ENCODE data around the gene FBXL17.

FBXL17 gene

DNA sequence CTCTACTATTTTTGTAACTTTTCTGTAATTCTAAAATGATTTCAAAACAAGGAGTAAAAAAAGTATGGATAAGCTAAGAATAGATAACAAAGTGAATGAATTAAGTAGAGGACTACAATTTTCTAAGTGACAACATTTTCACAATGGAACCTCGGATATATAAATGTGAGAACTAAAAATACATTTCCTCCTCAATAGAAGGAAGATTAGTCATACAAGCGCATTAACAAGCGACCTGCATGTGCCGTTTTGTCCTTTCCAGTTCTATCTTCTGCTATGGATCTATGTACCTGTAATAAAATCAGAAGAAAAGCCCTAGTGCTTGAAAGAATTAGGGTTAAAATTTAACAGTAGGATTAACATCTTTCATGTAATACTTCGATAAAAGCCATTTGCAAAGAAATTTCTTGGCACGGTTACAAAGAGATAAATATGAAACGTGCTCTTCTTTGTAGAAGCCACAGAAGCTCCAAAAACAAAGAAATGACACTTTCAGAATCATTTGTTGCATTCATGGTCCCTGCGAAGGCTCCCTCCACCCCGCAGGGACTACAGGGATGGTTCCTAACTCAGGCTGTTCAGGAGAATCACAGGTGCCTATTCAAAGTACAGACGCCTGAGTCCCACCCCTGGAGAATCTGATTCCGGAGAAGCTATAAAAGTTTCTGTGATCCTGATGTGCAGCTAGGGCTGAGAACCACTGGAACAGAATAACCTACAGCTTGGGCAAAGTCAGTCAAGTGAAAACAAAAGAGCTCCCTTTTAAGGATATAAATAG lies 494.5 kb downstream of the FBXL17 start:
- no peak for DNase-seq

GRCh38 chr5:107885601-107886000 lies 496.3 kb downstream of the FBXL17 start:
- DNase-seq: no peak

GRCh38 chr5:107884871-107885270 lies 497.0 kb downstream of the FBXL17 start:
- no peak for DNase-seq

GRCh38 chr5:107878661-107879060 lies 503.2 kb downstream of the FBXL17 start:
- DNase-seq: no peak

GRCh38 chr5:107876906-107877305 lies 505.0 kb downstream of the FBXL17 start:
- DNase-seq: no peak

DNA sequence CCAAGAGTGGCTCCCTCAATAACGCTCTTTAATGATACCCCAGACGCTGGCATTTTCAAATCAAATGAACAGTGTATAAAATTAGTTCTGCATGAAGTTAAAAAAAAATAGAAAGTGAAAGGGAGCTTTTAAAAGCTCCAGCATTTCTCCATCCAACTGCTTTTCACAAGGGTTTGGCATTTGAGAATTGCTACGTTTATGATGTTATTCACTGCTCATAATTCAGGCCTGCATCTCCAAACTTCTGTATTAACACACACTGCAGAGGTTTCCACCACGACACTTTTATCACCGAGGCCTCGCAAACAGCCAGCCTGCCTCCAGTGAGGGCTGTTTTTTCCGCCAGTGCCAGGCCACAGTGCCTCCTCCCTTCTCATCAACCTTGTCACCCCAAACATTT lies 505.6 kb downstream of the FBXL17 start:
- DNase-seq: no peak

GRCh38 chr5:107875833-107876232 lies 506.1 kb downstream of the FBXL17 start:
- no peak for DNase-seq

DNA sequence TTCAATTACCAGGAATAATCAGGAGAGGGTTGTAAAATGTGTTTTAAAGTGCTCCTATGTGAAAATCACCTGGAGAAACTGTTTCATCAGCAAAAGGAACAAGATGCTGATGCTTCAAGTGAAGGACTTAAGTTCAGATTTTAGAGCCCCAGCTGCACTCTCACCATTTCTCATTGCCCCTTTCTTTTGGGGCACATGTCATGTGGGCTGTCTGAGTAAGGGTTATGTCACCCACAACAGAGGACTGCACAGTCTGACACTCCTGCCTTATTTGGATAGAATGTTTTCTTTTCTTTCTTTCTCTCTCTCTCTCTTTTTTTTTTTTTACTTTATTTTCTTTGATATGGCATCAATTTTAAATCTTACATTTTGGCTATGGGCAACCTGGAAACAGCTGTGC lies 507.1 kb downstream of the FBXL17 start:
- no peak for DNase-seq

- no peak for DNase-seq
Observed at GRCh38 chr5:107873877-107874276, 508.0 kb downstream of the FBXL17 start.

GRCh38 chr5:107871023-107871422 lies 510.9 kb downstream of the FBXL17 start:
- DNase-seq: no peak

DNA sequence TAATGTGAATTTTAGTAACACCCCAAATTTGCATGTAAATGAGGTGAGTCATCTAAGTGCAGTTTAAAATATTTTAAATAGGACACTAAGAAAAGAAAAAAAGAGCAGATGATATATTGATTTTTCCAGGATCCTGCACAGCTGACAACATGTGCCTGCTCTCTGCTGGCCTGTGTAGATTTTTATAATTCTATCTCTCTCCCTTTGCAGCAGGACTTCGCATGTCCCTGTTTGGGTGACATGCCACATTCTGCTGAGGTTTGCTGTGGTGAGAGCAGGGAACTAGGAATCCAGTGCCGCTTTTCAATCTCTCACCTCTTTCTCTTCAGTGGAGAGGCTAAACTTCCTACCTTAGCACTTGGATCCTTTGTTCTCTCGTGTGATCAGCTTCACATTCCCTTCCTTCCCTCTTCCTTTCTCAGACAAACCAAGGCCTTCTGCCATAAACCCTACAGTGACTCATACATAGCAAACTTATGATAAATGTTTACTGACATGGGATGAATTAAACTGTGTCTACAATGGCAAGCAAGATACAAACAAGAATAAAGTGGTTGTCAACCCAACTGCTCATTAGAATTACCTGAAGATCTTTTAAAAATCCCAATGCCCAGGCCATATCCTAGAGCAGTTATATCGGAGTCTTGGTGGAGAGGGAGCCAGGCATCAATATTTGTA lies 512.3 kb downstream of the FBXL17 start:
- DNase-seq: no peak

- DNase-seq: no peak
Observed at GRCh38 chr5:107868650-107869409, 513.1 kb downstream of the FBXL17 start.

GRCh38 chr5:107867266-107867665 lies 514.6 kb downstream of the FBXL17 start:
- DNase-seq: no peak

- no peak for DNase-seq
Observed at GRCh38 chr5:107864793-107865192, 517.1 kb downstream of the FBXL17 start.

- no peak for DNase-seq
Observed at GRCh38 chr5:107863125-107863524, 518.8 kb downstream of the FBXL17 start.

GRCh38 chr5:107861565-107861964 lies 520.3 kb downstream of the FBXL17 start:
- DNase-seq: no peak

DNA sequence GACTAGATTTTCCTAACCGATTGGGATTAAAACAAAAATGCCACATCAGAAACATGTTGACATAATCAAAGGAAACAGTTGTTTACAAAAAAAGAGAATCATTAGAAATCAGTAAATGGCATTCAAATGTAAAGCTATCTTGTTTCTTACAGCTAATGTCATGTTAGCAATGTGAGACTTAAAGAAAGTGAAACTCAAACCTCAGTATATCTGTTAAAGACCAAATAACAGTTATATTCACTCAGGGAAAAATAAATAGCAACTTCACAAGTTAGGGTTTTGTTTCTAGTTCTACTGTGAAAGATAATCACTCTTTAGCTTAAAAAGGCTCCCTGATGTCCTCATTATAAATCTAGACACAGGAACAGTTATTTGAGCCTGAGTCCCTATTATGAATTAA lies 521.9 kb downstream of the FBXL17 start:
- no peak for DNase-seq

DNA sequence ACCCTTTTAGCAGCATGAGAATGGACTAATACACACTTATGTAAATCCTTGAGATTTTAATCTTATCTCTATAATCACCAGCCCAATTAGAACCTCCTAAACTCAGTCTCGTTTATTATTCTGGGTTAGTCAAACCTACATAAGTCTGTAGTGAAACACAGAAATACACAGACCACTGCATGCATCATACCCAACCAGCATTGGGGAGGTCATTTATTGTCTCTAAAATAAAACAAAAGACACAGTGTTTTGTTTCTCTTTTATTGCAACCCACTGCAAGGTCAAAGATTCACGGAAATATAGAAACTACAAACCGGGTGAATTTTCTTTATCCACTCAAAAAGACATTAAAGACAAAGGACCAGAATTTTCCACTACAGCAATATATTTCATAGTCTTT lies 523.1 kb downstream of the FBXL17 start:
- no peak for DNase-seq

DNA sequence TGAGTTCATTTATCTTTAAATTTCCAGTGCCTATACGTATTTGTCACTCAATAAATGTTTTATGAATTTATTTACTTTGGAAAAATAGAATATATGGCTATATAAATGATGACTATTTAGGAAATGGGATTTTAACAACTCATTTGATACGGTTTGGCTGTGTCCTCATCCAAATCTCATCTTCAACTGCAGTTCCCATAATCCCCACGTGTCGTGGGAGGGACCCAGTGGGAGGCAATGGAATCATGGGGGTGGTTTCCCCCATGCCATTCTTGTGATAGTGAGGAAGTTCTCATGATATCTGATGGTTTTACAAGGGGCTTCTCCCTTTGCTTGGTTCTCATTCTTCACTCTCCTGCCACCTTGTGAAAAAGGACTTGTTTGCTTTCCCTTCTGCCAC lies 523.6 kb downstream of the FBXL17 start:
- no peak for DNase-seq

DNA sequence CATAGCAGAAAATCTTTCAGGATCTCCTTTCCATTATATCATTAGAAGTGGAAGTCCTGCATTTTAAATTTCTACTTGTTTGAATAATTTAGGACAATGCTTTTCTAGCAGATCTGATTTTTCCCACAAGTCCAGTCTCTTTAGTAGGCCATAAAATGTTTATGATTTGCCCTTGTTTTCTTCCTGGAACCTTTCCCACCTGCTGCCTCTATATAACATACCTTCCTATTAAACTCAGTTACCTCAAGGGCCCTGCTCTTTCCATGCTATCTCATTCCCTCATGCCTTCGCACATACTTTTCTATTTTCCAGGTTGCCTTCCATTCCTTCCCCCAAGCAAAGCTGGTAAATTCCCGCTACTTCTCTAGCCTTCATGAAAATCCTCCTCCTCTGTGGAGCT lies 524.1 kb downstream of the FBXL17 start:
- no peak for DNase-seq

- no peak for DNase-seq
Observed at GRCh38 chr5:107855171-107855570, 526.7 kb downstream of the FBXL17 start.

- DNase-seq: no peak
Observed at GRCh38 chr5:107853696-107854095, 528.2 kb downstream of the FBXL17 start.

DNA sequence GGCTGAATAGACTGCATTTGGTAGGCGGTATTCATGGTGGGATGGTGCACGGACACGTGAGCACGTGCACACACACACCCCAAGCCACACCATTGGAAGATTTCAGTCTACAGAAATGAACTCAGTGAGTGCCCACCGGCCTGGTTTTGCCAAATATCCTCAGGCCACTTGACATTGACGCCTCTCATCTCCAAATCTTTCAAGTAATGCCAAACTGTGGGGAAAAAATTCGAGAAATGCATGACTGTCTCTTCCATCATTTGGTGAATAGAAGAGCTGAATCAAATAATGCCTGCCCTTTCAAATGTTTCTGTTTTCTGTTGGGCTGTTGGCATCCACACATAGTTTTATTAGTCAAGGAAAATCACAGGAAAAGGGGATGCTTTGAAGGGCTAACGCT lies 528.9 kb downstream of the FBXL17 start:
- DNase-seq: no peak

- DNase-seq: no peak
Observed at GRCh38 chr5:107849118-107849517, 532.8 kb downstream of the FBXL17 start.
